Lower lobe of right lung (tissue), 2 donors: ENCODE data around the gene COX6A1. TPM values are rescaled to one million over a fixed set of nuclear protein-coding genes. Genes with fewer than 3 reads are reported as not detected.

Experiments used
- ATAC-seq, 2 donors: fragments of 200-7000 bp; cut with Tn5 transposase; one replicate each; pipeline ENCODE4 v1.9.1; 2020 to 2022; ENCODE audit warnings: mild to moderate bottlenecking in 2 of 2, moderate library complexity in 2 of 2
- DNase-seq: peaks from one replicate; pipeline ENCODE4 v3.0.0-alpha.2; 2020
- H3K27ac ChIP-seq: fragments of 200-600 bp; one replicate; pipeline ENCODE4 v1.8.0; 2022
- H3K27me3 ChIP-seq: fragments of 200-600 bp; one replicate; pipeline ENCODE4 v1.8.0; 2022; ENCODE audit warnings: low read depth
- H3K36me3 ChIP-seq: fragments of 200-600 bp; one replicate; pipeline ENCODE4 v1.8.0; 2022; ENCODE audit warnings: mild to moderate bottlenecking
- H3K4me1 ChIP-seq: fragments of 200-600 bp; one replicate; pipeline ENCODE4 v1.8.0; 2022
- H3K4me3 ChIP-seq: fragments of 200-600 bp; one replicate; pipeline ENCODE4 v1.8.0; 2022; ENCODE audit warnings: mild to moderate bottlenecking
- H3K9me3 ChIP-seq: fragments of 200-600 bp; one replicate; pipeline ENCODE4 v1.8.0; 2022
- CTCF ChIP-seq: fragments of 200-600 bp; IDR thresholded peaks from one replicate; pipeline ENCODE4 v1.8.0; 2022; ENCODE audit warnings: antibody characterized with exemption, mild to moderate bottlenecking
- intact Hi-C: fragments of 100-400 bp; cut with DNase I; formaldehyde crosslinking; loops from one replicate; pipeline ENCODE4 v1.11.0; 2022
- long read RNA-seq: library from polyadenylated mRNA; unstranded; transcript quantifications from one replicate; pipeline ENCODE4 v2.0.0, GENCODE V29; 2021
- total RNA-seq: library from RNA; stranded (reverse); fragmentation: NEBNext Ultra II Directional; extraction: Animal tissue kit (Norgen Biotek cat#: 25700); gene quantifications from one replicate; pipeline ENCODE4 v1.2.1, GENCODE V29; 2021
- donor health status: DM: no; HTN: yes; CAD: no; lungs with severe emphysema.

Gene COX6A1
- total RNA-seq: 263 TPM
- long read RNA-seq, transcript COX6A1-201 (3 exons, 572 nt): major isoform, 105 of 109 reads
- long read RNA-seq, partial matches to known transcripts: 4 of 109 reads
- long read RNA-seq, other reads (novel, unspliced or antisense): 0 of 109 reads

GRCh38 chr12:120437735-120438494 lies at the start of gene COX6A1:
COX6A1 (plus strand) TSS chr12:120438113; CDS start chr12:120438127, 14 bp downstream.
- H3K36me3 ChIP-seq: peaks cover 28% of the 10 kb centered on the region
- DNase-seq: peak; percentile 98
- intact Hi-C loops: no loop called here

GRCh38 chr12:120388691-120389481 lies 49.0 kb upstream of the COX6A1 start:
- no peak for DNase-seq

More at GRCh38 chr12:120437735-120438494, at the start of gene COX6A1:
- no peak for TF ChIP-seq CTCF
- H3K9me3 ChIP-seq: no peaks in the 10 kb centered on the region
- H3K4me1 ChIP-seq: peaks cover 19% of the 10 kb centered on the region
- peak within 1 kb of the TSS; percentile 96 for H3K4me3 ChIP-seq
- peak; percentile 99 to 100 for ATAC-seq
- peaks cover 7% of the 10 kb centered on the region for H3K27me3 ChIP-seq
- peak within 1 kb of the TSS; percentile 86 for H3K27ac ChIP-seq

GRCh38 chr12:120390540-120391120 lies 47.3 kb upstream of the COX6A1 start:
- no peak for DNase-seq
- no peaks in the 10 kb centered on the region for H3K36me3 ChIP-seq
- intact Hi-C loops: no loop called here

More at GRCh38 chr12:120388691-120389481, 49.0 kb upstream of the COX6A1 start:
- peaks cover 34% of the 10 kb centered on the region for H3K27me3 ChIP-seq
- H3K4me1 ChIP-seq: no peaks in the 10 kb centered on the region
- no peak for TF ChIP-seq CTCF
- no peak overlapping the region for H3K4me3 ChIP-seq
- H3K9me3 ChIP-seq: no peaks in the 10 kb centered on the region
- intact Hi-C loops: no loop called here
- ATAC-seq: peak in 1 of 2 donors; percentile 54
- no peak overlapping the region for H3K27ac ChIP-seq
- no peaks in the 10 kb centered on the region for H3K36me3 ChIP-seq

GRCh38 chr12:120394483-120395367 lies 43.2 kb upstream of the COX6A1 start:
- H3K9me3 ChIP-seq: no peaks in the 10 kb centered on the region
- H3K27ac ChIP-seq: peak overlapping the region; percentile 25
- H3K4me3 ChIP-seq: peak overlapping the region; percentile 27
- H3K36me3 ChIP-seq: no peaks in the 10 kb centered on the region
- intact Hi-C loops: no loop called here
- DNase-seq (peak; percentile 80), ATAC-seq (peak; percentile 93 to 95)
- no peak for TF ChIP-seq CTCF
- H3K27me3 ChIP-seq: peaks cover 33% of the 10 kb centered on the region
- H3K4me1 ChIP-seq: no peaks in the 10 kb centered on the region

More at GRCh38 chr12:120390540-120391120, 47.3 kb upstream of the COX6A1 start:
- TF ChIP-seq CTCF: no peak
- Histone ChIP-seq H3K27me3 (peaks cover 32% of the 10 kb centered on the region), H3K9me3 (no peaks in the 10 kb centered on the region), H3K27ac (no peak overlapping the region), H3K4me1 (no peaks in the 10 kb centered on the region), H3K4me3 (no peak overlapping the region)
- no peak for ATAC-seq
